Measurements from ENCODE around the gene CPT1B.
"Not testable (repeated sequence)": the region's sequence is repeated elsewhere in the genome, so short reads cannot be mapped to it uniquely, and the experiment has no call there.

The CPT1B gene

GRCh38 chr22:50546326-50547262, 31.6 kb downstream of the CPT1B start:
- DNase-seq (ENCODE audit: low read depth in 2 of 2): no peak

DNA sequence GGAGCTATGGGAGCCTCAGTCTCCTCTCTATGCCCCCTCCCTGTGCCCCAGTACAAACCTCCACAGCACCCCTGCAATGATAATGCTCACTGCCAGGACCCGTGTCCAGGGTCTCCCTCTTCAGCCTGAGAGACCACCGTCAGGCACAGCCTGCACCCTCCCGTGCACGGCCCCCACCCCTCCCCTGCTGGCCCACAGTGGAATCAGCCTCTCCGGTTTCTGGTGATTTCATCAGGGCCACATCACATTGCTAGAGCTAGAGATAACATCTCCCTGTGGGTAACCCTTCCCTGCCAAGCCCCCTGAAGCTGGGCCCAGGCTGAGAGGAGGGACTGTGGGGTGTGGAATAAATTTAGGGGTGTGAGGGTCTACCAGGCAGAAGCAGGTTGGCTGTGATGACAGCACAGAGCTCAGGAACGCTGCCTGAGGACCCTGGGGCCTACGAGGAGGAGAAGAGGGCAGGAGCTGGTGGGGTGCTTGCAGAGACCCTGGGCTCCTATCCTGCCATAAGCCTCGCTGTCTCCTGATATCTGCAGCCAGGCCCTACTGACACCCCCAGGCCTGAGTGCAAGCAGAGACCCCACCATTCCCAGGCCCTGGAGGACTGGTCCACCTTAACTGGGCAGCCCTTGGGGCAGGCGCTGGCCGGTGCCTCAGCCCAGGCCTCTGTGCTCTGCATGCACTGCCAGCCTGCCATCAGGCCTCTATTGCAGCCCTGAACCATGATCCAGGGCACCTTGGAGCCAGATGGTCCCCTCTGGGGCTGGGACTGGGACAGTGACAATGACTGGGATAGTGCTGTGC, 32.5 kb downstream of the CPT1B start, which contains the start of gene KLHDC7B:
Gene KLHDC7B (plus strand): TSS at position 378 of the 804 bp plus-strand sequence. CDS start 345 bp downstream, at position 723.
- no peak for DNase-seq (ENCODE audit: low read depth in 2 of 2)

GRCh38 chr22:50544746-50545253, 33.4 kb downstream of the CPT1B start:
- no peak for DNase-seq (ENCODE audit: low read depth in 2 of 2)

GRCh38 chr22:50544078-50544745, 34.0 kb downstream of the CPT1B start:
- peak; percentile 78 to 79 for DNase-seq (ENCODE audit: low read depth in 2 of 2)

- no peak for DNase-seq (ENCODE audit: low read depth in 2 of 2)
These were observed 35.8 kb downstream of the CPT1B start for GRCh38 chr22:50542416-50542927.

- not testable (repeated sequence) for DNase-seq (ENCODE audit: low read depth in 2 of 2)
These were observed 36.6 kb downstream of the CPT1B start for GRCh38 chr22:50541667-50542026.

DNA sequence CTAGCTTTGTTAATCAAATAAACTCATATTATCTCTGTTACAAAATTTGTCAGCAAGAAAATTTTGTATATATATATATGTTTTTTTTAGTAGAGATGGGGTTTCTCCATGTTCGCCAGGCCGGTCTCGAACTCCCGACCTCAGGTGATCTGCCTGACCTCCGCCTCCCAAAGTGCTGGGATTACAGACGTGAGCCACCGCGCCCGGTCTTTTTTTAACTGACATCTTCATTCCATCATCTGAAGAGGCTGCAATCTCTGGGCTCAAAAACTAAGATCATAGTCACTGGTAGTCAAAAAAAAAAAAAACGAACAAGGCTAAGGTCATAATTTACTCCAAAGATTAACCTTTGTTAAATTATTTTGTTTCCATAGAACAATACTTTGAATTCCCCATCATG, 37.8 kb downstream of the CPT1B start:
- no peak for DNase-seq (ENCODE audit: low read depth in 2 of 2)

DNA sequence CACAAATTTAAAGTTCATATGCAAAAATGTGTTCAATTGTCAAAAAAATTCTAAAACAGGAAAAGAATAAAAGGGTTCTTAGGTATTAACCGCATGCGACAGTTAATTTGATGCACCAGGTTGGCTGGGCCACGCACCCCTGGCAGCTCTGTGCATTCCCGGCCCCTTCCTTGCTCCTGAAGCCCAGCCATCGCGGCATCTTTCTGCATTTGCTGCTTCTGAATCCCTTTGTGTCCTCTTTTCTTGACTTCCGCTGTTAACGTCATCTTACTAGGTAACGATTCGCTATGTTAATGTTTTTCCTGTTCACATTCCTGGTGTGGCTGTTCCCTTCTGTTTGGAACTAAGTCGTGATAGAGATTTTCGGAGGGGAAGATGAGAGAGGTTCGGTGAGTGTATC, 40.5 kb downstream of the CPT1B start:
- no peak for DNase-seq (ENCODE audit: low read depth in 2 of 2)

DNA sequence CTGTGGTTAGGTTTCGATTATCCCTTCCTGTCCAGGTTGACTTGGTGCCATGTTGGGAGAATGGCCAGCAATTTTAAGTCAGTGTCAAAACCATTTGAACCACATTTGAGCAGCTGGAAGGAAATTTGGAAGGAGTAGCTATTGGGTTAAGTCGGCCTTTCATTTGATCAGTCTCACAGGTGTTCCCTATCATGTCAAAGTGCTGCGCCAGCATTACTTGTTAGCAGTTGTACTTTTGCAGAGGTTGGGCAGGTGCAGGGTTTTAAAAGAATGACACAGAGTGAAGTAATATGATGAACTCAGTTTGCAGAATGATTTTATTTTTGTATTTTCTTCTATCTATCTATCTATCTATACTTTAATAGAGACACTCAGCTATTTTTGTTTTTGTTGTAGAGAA, 42.0 kb downstream of the CPT1B start:
- no peak for DNase-seq (ENCODE audit: low read depth in 2 of 2)

DNA sequence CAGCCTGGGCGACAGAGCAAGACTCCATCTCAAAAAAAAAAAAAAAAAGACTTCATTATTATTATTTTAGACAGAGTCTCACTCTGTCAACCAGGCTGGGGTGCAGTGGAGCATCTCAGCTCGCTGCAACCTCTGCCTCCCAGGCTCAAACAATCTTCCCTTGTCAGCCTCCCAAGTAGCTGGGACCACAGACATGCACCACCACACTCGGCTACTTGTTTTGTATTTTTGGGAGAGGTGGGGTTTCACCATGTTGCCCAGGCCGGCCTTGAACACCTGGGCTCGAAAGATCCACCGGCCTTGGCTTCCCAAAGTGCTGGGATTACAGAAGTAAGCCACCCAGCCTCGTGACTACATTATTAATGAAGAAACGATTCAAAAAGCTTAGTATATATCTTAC, 43.1 kb downstream of the CPT1B start:
- no peak for DNase-seq (ENCODE audit: low read depth in 2 of 2)

- not testable (repeated sequence) for DNase-seq (ENCODE audit: low read depth in 2 of 2)
These were observed 44.1 kb downstream of the CPT1B start for GRCh38 chr22:50533856-50534711.

DNA sequence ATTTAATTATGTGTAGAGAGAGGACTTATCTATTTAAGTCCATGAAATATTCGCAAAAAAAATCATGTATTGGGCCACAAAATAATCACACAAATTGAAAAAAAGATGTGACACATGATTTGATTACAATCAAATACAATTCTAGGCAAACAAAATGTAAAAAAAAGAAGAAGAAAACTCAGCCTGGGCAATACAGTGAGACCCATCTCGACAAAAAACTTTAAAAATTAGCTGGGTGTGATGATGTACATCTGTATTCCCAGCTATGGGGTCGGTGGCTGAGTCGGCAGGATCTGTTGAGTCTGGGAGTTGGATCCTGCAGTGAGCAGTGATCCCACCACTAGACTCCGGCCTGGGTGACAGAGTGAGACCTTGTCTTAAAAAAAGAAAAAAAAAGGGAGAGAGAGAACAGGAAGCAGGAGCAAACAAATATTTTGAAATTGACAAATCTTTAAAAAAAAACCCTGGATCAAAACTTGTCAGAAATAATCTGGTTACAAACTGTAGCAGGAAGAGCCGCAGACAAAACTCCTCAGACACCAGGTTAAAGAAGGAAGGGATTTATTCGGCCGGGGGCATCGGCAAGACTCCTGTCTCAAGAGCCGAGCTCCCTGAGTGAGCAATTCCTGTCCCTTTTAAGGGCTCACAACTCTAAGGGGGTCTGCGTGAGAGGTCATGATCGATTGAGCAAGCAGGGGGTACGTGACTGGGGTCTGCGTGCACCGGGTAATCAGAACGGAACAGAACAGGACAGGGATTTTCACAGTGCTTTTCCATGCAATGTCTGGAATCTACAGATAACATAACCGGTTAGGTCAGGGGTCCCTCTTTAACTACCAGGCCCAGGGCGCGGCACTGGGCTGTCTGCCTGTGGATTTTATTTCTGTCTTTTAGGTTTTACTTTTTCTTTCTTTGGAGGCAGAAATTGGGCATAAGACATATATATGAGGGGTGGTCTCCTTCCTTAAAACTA, 45.1 kb downstream of the CPT1B start:
- DNase-seq (ENCODE audit: low read depth in 2 of 2): no peak

DNA sequence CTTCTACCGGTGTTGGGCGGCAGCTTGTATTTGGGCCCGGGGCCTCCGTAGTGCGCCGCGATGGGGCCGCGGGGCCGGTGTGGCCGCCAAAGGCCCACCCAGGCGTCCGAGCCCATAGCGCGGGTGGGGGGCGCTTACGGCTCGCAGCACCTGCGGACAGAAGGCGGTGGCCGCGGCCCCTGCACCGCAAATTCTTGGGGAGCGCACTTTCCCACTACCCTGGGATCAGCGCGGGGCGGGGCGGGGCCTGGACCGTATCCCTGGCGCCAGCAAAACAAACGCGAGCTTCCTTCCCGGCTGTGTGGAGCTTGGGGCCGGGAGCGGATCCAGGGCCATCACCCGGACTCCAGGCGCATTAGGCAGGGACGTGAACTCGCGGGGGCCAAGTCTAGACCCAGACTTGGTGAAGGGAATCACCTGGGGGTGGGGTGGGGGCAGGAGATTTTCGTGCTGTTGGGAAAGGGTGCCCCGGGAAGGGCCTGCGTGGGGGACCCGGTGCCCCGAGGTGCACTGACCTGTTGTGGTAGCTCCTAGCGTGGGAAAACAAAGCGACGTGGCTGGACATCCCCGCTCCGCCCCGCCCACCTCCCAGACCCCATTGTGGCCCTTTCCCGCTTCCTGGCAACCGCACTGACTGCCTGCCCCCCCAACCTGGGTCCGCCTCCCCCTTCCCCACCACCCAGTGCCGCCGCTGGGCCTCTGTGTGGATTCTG, 46.1 kb downstream of the CPT1B start:
- DNase-seq (ENCODE audit: low read depth in 2 of 2): no peak

DNA sequence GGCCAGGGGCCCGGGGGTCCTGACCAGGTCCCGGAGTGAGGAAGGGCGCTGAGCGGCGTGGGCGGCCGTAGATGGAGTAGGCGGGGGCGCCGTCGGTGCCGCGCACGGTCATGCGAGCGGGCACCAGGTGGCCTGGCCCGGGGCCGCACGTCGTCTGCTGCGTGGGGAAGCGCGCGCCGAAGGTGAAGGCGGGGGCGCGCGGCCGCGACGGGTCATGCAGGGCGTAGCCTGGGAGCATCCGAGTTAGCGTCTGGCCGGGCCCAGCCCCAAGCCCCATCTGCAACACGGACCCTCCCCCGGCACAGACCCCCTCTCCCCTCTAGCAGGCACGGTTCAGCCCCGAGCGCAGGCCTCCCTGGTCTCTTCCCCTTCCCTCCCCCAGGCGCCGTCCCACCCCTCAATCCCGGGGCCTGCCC, 46.7 kb downstream of the CPT1B start:
- peak; percentile 66 for DNase-seq (ENCODE audit: low read depth in 2 of 2)

- peak; percentile 66 to 75 for DNase-seq (ENCODE audit: low read depth in 2 of 2)
These were observed 47.2 kb downstream of the CPT1B start for GRCh38 chr22:50530877-50531545.

DNA sequence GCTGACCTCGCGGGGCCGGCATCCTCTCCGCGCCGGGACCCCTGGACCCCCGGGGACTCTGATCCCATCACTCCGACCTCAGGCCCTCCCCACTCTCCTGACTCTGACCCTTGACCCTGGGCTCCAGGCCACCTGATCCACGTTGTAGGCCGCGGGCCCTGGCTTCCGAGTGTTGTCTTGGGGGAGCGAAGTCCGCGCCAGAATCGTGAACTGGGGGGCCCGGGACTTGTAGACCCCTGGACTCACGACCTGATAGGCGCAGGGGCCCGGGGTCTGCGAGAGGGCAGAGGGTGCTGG, 47.7 kb downstream of the CPT1B start:
- DNase-seq (ENCODE audit: low read depth in 2 of 2): no peak

GRCh38 chr22:50529897-50530579, 48.2 kb downstream of the CPT1B start, which contains the start of gene TYMP:
TSS of gene TYMP (minus strand) at chr22:50530012. CDS start at chr22:50529709, 303 bp downstream.
- DNase-seq (ENCODE audit: low read depth in 2 of 2): peak; percentile 55 to 70

- no peak for DNase-seq (ENCODE audit: low read depth in 2 of 2)
These were observed 48.8 kb downstream of the CPT1B start for GRCh38 chr22:50529416-50529896.
